Measurements from ENCODE around the gene FAM174C. TPM values are rescaled to one million over a fixed set of nuclear protein-coding genes. Genes with fewer than 3 reads are reported as not detected.

The FAM174C gene
- total and polyA plus RNA-seq, 2 of the 8 experiments (the other 6 are each of a cell fraction or from before 2014, with no cell fraction given), result 44.5 to 125 TPM

DNA sequence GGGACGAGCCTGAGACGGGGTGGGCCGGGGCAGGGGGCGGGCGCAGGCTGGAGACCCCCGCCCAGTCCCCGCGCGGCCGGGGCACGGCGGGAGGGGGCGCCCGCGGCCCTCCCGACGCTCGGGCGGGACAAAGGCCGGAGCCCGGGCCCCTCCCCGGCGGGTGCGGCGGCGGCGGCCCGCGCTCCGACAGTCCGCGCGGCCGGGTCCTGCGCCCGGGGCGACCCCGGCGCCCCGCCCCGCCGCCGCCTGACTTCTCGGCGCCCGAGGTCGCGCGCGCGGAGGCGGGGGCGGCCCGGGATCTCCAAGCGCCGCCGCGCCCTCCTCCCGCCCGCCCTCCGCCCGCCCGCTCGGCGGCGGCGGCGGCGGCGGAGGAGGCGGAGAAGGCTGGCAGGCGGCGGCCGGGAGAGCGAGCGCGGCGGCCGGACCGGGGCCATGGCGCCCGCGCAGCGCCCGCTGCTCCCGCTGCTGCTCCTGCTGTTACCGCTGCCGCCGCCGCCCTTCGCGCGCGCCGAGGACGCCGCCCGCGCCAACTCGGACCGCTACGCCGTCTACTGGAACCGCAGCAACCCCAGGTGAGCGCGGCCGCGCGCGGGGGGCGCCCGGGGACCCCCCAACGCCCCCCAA lies 10.5 kb downstream of the FAM174C start, which contains the start of gene EFNA2 (continued):
- no peak for TF ChIP-seq EGR1 (IDR thresholded peaks at IDR 0.05; ENCODE audit: borderline replicate concordance, low read depth, low read length)
- no peak for TF ChIP-seq CBX5 (IDR thresholded peaks at IDR 0.05; ENCODE audit: low read depth, low read length)
- no peak for TF ChIP-seq RFX5 (IDR thresholded peaks at IDR 0.05; ENCODE audit: borderline replicate concordance, low read depth, low read length)
- no peak for TF ChIP-seq RXRA (IDR thresholded peaks at IDR 0.05; ENCODE audit: insufficient read depth, low read depth, low read length)
- TF ChIP-seq SP1 (IDR thresholded peaks at IDR 0.05; ENCODE audit: low read depth, low read length), result no peak
- no peak for TF ChIP-seq CHD1 (IDR thresholded peaks at IDR 0.05; ENCODE audit: low read depth, low read length)

Data from H1 (cell line).